Esophagus squamous epithelium (tissue), 4 donors: Measurements from ENCODE around the gene PKHD1.

Experiments used
- POLR2A ChIP-seq, 4 donors: fragments of 450-650 bp; IDR thresholded peaks; one replicate each; pipeline ENCODE4 v1.6.1; 2017; ENCODE audit warnings: antibody characterized with exemption in 4 of 4, mild to moderate bottlenecking in 4 of 4, moderate library complexity in 3 of 4
- TF ChIP-seq, protein P1 (sequence below), 6 experiments: fragments of 450-650 bp in 4 of 6; fragments of 200-600 bp in 2 of 6; sonication (generic) in 2 of 6; IDR thresholded peaks; one replicate each; pipeline ENCODE4 v1.5.1; 2016 to 2019; ENCODE audit warnings: antibody characterized with exemption in 6 of 6, mild to moderate bottlenecking in 4 of 6, moderate library complexity in 4 of 6

DNA sequence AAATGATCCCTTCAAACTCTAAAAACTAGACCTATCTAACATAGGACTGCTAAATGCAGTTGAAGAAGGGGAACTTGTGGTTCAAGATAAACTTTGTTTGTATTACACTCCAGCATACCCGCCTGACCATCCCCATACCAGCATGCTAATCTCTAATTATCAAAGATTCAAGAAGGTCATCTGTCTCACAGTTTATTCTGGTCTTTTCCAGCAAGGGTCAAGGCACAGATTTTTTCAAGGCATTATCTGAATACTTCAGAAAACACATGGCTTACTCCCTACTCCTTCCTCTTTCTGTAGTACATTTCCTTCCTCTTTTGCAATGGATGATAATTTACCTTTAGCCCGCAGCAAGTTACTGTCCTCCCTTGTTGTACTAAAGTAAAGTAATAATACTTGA, 174.1 kb downstream of the PKHD1 start:
- TF ChIP-seq, protein P1, sequence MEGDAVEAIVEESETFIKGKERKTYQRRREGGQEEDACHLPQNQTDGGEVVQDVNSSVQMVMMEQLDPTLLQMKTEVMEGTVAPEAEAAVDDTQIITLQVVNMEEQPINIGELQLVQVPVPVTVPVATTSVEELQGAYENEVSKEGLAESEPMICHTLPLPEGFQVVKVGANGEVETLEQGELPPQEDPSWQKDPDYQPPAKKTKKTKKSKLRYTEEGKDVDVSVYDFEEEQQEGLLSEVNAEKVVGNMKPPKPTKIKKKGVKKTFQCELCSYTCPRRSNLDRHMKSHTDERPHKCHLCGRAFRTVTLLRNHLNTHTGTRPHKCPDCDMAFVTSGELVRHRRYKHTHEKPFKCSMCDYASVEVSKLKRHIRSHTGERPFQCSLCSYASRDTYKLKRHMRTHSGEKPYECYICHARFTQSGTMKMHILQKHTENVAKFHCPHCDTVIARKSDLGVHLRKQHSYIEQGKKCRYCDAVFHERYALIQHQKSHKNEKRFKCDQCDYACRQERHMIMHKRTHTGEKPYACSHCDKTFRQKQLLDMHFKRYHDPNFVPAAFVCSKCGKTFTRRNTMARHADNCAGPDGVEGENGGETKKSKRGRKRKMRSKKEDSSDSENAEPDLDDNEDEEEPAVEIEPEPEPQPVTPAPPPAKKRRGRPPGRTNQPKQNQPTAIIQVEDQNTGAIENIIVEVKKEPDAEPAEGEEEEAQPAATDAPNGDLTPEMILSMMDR (IDR thresholded peaks at IDR 0.05): no peak
- no peak for TF ChIP-seq POLR2A (IDR thresholded peaks at IDR 0.05)
